SK-N-SH (cell line): ENCODE data around the gene AIF1. TPM values are rescaled to one million over a fixed set of nuclear protein-coding genes. Genes with fewer than 3 reads are reported as not detected.

Source experiments
- CTCF ChIA-PET: fragments of 300-600, 350-600 bp; formaldehyde crosslinking; extraction: SDS; loops from one replicate; lab custom pipeline; 2021; lab: Yijun Ruan, JAX
- POLR2A ChIA-PET: fragments of 350-600 bp; sonication (Branson Sonifier 250); formaldehyde crosslinking; extraction: SDS; loops from one replicate; lab custom pipeline; 2020; ENCODE audit warnings: antibody characterized with exemption, inconsistent platforms; lab: Yijun Ruan, JAX
- DNase-seq: peaks from one replicate; pipeline ENCODE4 v3.0.0; 2012
- H2AFZ ChIP-seq: fragments of 200-600 bp; sonication (generic); 2 replicates; pipeline ENCODE4 v1.8.1; 2016; ENCODE audit warnings: antibody characterized with exemption, mild to moderate bottlenecking, low read depth
- H3F3A ChIP-seq: fragments of 200-600 bp; sonication (generic); replicated peaks from 2 replicates; pipeline ENCODE3; 2016; ENCODE audit warnings: antibody characterized with exemption, mild to moderate bottlenecking; ENCODE audit not compliant: insufficient read depth
- H3K27ac ChIP-seq, 2 experiments: fragments of 200-500 bp in 1 of 2; fragments of 200-600 bp in 1 of 2; sonication (Bioruptor generic) in 1 of 2; sonication (generic), shearing (Covaris generic) in 1 of 2; 2 replicates each; pipeline versions ENCODE4 v1.5.1 to v1.6.1; 2014 to 2016; ENCODE audit warnings: low read depth in 2 of 2, inconsistent platforms in 1 of 2, low read length in 1 of 2, mild to moderate bottlenecking in 1 of 2, mixed read lengths in 1 of 2
- H3K27me3 ChIP-seq: fragments of 200-600 bp; sonication (generic), shearing (Covaris generic); 2 replicates; pipeline ENCODE4 v1.6.1; 2016; ENCODE audit warnings: mixed run types; ENCODE audit not compliant: insufficient read depth
- H3K36me3 ChIP-seq, 2 experiments: fragments of 200-500 bp in 1 of 2; fragments of 200-600 bp in 1 of 2; sonication (Bioruptor generic) in 1 of 2; sonication (generic) in 1 of 2; replicated peaks in 1 of 2; 2 replicates each; pipeline versions ENCODE3 to v1.5.1; 2014 to 2016; ENCODE audit warnings: low read length in 1 of 2, mild to moderate bottlenecking in 1 of 2; ENCODE audit not compliant: insufficient read depth in 2 of 2, control insufficient read depth in 1 of 2
- H3K4me1 ChIP-seq, 2 experiments: fragments of 200-500 bp in 1 of 2; fragments of 200-600 bp in 1 of 2; sonication (Bioruptor generic) in 1 of 2; sonication (generic), shearing (Covaris generic) in 1 of 2; 2 replicates each; pipeline versions ENCODE4 v1.5.1 to v1.6.1; 2014 to 2016; ENCODE audit warnings: low read depth in 1 of 2, low read length in 1 of 2, mixed run types in 1 of 2; ENCODE audit not compliant: insufficient read depth in 2 of 2, control insufficient read depth in 1 of 2
- H3K4me2 ChIP-seq: fragments of 200-600 bp; sonication (generic), shearing (Covaris generic); 2 replicates; pipeline ENCODE4 v1.6.1; 2017; ENCODE audit warnings: mixed run types
- H3K4me3 ChIP-seq, 2 experiments: fragments of 200-500 bp in 1 of 2; fragments of 200-600 bp in 1 of 2; sonication (Bioruptor generic) in 1 of 2; sonication (generic), shearing (Covaris generic) in 1 of 2; 2 replicates each; pipeline versions ENCODE4 v1.5.1 to v1.8.1; 2014 to 2016; ENCODE audit warnings: low read depth in 2 of 2, inconsistent platforms in 1 of 2, low read length in 1 of 2, mild to moderate bottlenecking in 1 of 2, mixed read lengths in 1 of 2, moderate library complexity in 1 of 2
- H3K79me2 ChIP-seq: fragments of 200-600 bp; sonication (generic); 2 replicates; pipeline ENCODE4 v1.8.1; 2017; ENCODE audit warnings: mild to moderate bottlenecking; ENCODE audit not compliant: insufficient read depth
- H3K9ac ChIP-seq: fragments of 200-600 bp; sonication (generic); 2 replicates; pipeline ENCODE4 v1.6.1; 2017; ENCODE audit warnings: mixed run types
- H3K9me2 ChIP-seq: fragments of 200-600 bp; sonication (generic); 2 replicates; pipeline ENCODE4 v1.6.1; 2017; ENCODE audit warnings: mixed run types
- H3K9me3 ChIP-seq: fragments of 200-600 bp; sonication (generic); 2 replicates; pipeline ENCODE4 v1.6.1; 2017; ENCODE audit warnings: mixed run types, mild to moderate bottlenecking, moderate library complexity
- H4K20me1 ChIP-seq: fragments of 200-600 bp; sonication (generic); 2 replicates; pipeline ENCODE4 v1.6.1; 2017; ENCODE audit warnings: mild to moderate bottlenecking, mixed run types; ENCODE audit not compliant: insufficient read depth
- ELF1 ChIP-seq: IDR thresholded peaks from 2 replicates; pipeline ENCODE4 v1.4.0; 2012
- EP300 ChIP-seq, 2 experiments: IDR thresholded peaks; 2 replicates each; pipeline versions ENCODE4 v1.4.0 to v1.6.1; 2012; ENCODE audit warnings: borderline replicate concordance in 1 of 2, low read depth in 1 of 2, low read length in 1 of 2
- EZH2phosphoT487 ChIP-seq: fragments of 200-600 bp; sonication (generic); IDR thresholded peaks from 2 replicates; pipeline ENCODE4 v1.6.1; 2017; ENCODE audit warnings: low read depth, mixed run types, mild to moderate bottlenecking, antibody characterized with exemption, moderate library complexity, borderline replicate concordance
- FOSL2 ChIP-seq: IDR thresholded peaks from 2 replicates; pipeline ENCODE4 v1.4.0; 2012; ENCODE audit warnings: low read depth, mild to moderate bottlenecking, moderate library complexity, borderline replicate concordance
- FOXM1 ChIP-seq: IDR thresholded peaks from 2 replicates; pipeline ENCODE4 v1.4.0; 2012; ENCODE audit warnings: low read depth, mild to moderate bottlenecking
- GABPA ChIP-seq: IDR thresholded peaks from 2 replicates; pipeline ENCODE4 v1.4.0; 2012; ENCODE audit warnings: low read depth, mild to moderate bottlenecking
- JUND ChIP-seq: IDR thresholded peaks from 2 replicates; pipeline ENCODE4 v1.4.0; 2012
- MAX ChIP-seq: IDR thresholded peaks from 2 replicates; pipeline ENCODE4 v1.4.0; 2012; ENCODE audit warnings: low read depth
- NFIC ChIP-seq: IDR thresholded peaks from 2 replicates; pipeline ENCODE4 v1.4.0; 2012; ENCODE audit warnings: borderline replicate concordance
- NRF1 ChIP-seq: IDR thresholded peaks from 2 replicates; pipeline ENCODE4 v1.6.1; 2012; ENCODE audit warnings: low read depth, mild to moderate bottlenecking, low read length
- PBX3 ChIP-seq: IDR thresholded peaks from 2 replicates; pipeline ENCODE4; 2012
- POLR2AphosphoS5 ChIP-seq: IDR thresholded peaks from 2 replicates; pipeline ENCODE4 v1.6.1; 2012; ENCODE audit warnings: low read depth, low read length
- RAD21 ChIP-seq: IDR thresholded peaks from 2 replicates; pipeline ENCODE4 v1.6.1; 2012; ENCODE audit warnings: mild to moderate bottlenecking, low read length
- RCOR1 ChIP-seq: fragments of 150-350 bp; IDR thresholded peaks from 2 replicates; pipeline ENCODE4 v1.6.1; 2017; ENCODE audit warnings: antibody characterized with exemption, low read length
- RFX5 ChIP-seq: IDR thresholded peaks from 2 replicates; pipeline ENCODE4 v1.6.1; 2012; ENCODE audit warnings: mild to moderate bottlenecking, improper control_type of control experiment, low read length
- RXRA ChIP-seq: IDR thresholded peaks from 2 replicates; pipeline ENCODE4 v1.4.0; 2012; ENCODE audit warnings: low read depth, mild to moderate bottlenecking, borderline replicate concordance
- SIN3A ChIP-seq: IDR thresholded peaks from 2 replicates; pipeline ENCODE4 v1.6.1; 2012; ENCODE audit warnings: low read depth, mild to moderate bottlenecking, low read length, moderate library complexity, borderline replicate concordance
- TCF12 ChIP-seq: IDR thresholded peaks from 2 replicates; pipeline ENCODE4 v1.4.0; 2012
- YY1 ChIP-seq: IDR thresholded peaks from 2 replicates; pipeline ENCODE4 v1.4.0; 2012; ENCODE audit warnings: low read depth, mild to moderate bottlenecking
- WGBS: methylation state at CpG from one replicate; pipeline ENCODE4 v1.1.6; 2017; ENCODE audit warnings: low lambda C conversion rate; 5-methylcytosine and 5-hydroxymethylcytosine counted together
- polyA plus RNA-seq, 3 experiments: library from polyadenylated mRNA; depleted of rRNA; stranded (reverse); fragments of >200 nt; gene quantifications; 2 replicates each; pipeline ENCODE4 v1.2.3, GENCODE V29; 2012

AIF1 gene
- polyA plus RNA-seq, 1 of the 3 experiments (the other 2 are of a cell fraction): not detected

- ChIA-PET CTCF (interaction anchor here (0.6 to 2.8 kb wide), 13 partner anchors 9 to 166 kb away, joined by 3 to 10 read pairs (median 3); partner anchors contain the start of genes APOM, ATP6V1G2, BAG6 and LY6G5C), POLR2A (interaction anchor here (0.8 to 1.9 kb wide), 7 partner anchors 11 to 199 kb away, joined by 3 to 20 read pairs (median 4); partner anchors contain the start of genes BAG6, LSM2 and NEU1)
- TF ChIP-seq EP300 (IDR thresholded peaks at IDR 0.05; ENCODE audit: borderline replicate concordance in 1 of 2, low read depth in 1 of 2, low read length in 1 of 2) (peak in 1 of 2 experiments; percentile 30; a peak in 1 of 4 replicates), NRF1 (no peak), TCF12 (peak; percentile 45), POLR2AphosphoS5 (no peak), FOXM1 (no peak), MAX (peak; percentile 72; the same call in 1 of the 2 replicates), NFIC (no peak), YY1 (no peak), PBX3 (0 out of 2 replicates have a peak, but pooled peaks have one; percentile 8), FOSL2 (peak; percentile 80; the same call in 1 of the 2 replicates), ELF1 (no peak), RXRA (no peak), GABPA (peak; percentile 32; the same call in 1 of the 2 replicates), SIN3A (0 out of 2 replicates have a peak, but pooled peaks have one; percentile 11), JUND (peak; percentile 62), RAD21 (no peak), EZH2phosphoT487 (no peak), RCOR1 (no peak), RFX5 (no peak)
- peaks cover 22 to 26% of the 10 kb centered on the region in 2 experiments; a peak in 3 of 4 replicates for H3K4me1 ChIP-seq
- H3K9me2 ChIP-seq: no peaks in the 10 kb centered on the region
- no peaks in the 10 kb centered on the region for H3K27me3 ChIP-seq
- H3F3A ChIP-seq: peaks cover 27% of the 10 kb centered on the region
- WGBS: 8% methylated on average over 16 of the region's 17 CpGs
- H3K27ac ChIP-seq: peak overlapping the region; percentile 87 to 92
- peak overlapping the region; percentile 77 for H3K9ac ChIP-seq
- peak overlapping the region; percentile 43; the same call in 1 of the 2 replicates for H2AFZ ChIP-seq
- H3K36me3 ChIP-seq: peaks cover 32 to 38% of the 10 kb centered on the region in 2 experiments
- H4K20me1 ChIP-seq: peaks cover 4% of the 10 kb centered on the region; the same call in 1 of the 2 replicates
- H3K79me2 ChIP-seq: peaks cover 81% of the 10 kb centered on the region
- no peaks in the 10 kb centered on the region for H3K9me3 ChIP-seq
- peak overlapping the region; percentile 97 for H3K4me2 ChIP-seq
- DNase-seq: no peak
- peak overlapping the region; percentile 86 to 89 for H3K4me3 ChIP-seq
Measured at GRCh38 chr6:31663961-31664789, 49.1 kb downstream of the AIF1 start.
